Esophagus squamous epithelium (tissue), 5 donors: ENCODE results near the gene N4BP3. TPM values are rescaled to one million over a fixed set of nuclear protein-coding genes. Genes with fewer than 3 reads are reported as not detected.
A peak's percentile ranks its signal among the peaks of the same experiment; 100 is the strongest.

ENCODE experiments used
- DNase-seq: peaks from one replicate; lab custom pipeline; 2025; lab: John Stamatoyannopoulos, UW
- H3K27ac ChIP-seq, 4 donors: fragments of 200-600 bp; sonication (generic); one replicate each; pipeline ENCODE4 v1.5.1; 2016 to 2019; ENCODE audit warnings: mild to moderate bottlenecking in 1 of 4
- H3K27me3 ChIP-seq, 4 donors: fragments of 200-600 bp; sonication (generic); 1 replicate in 3 of 4; 2 replicates in 1 of 4; pipeline versions ENCODE4 v1.5.1 to v1.6.0; 2017 to 2021; ENCODE audit warnings: antibody characterized with exemption in 1 of 4
- H3K36me3 ChIP-seq, 3 donors: fragments of 200-600 bp; sonication (generic); one replicate each; pipeline ENCODE4 v1.5.1; 2016 to 2019
- H3K4me1 ChIP-seq, 3 donors: fragments of 200-600 bp; sonication (generic); one replicate each; pipeline ENCODE4 v1.5.1; 2017 to 2019
- H3K4me3 ChIP-seq, 4 donors: fragments of 200-600 bp; sonication (generic); 1 replicate in 3 of 4; 2 replicates in 1 of 4; pipeline ENCODE4 v1.5.1; 2016 to 2019; ENCODE audit warnings: mild to moderate bottlenecking in 2 of 4, moderate library complexity in 1 of 4
- H3K9me3 ChIP-seq, 3 donors: fragments of 200-600 bp; sonication (generic); one replicate each; pipeline ENCODE4 v1.5.1; 2016 to 2019
- CTCF ChIP-seq, 6 experiments: fragments of 450-650 bp in 4 of 6; fragments of 200-600 bp in 2 of 6; sonication (generic) in 2 of 6; IDR thresholded peaks; one replicate each; pipeline ENCODE4 v1.5.1; 2016 to 2019; ENCODE audit warnings: antibody characterized with exemption in 6 of 6, mild to moderate bottlenecking in 4 of 6, moderate library complexity in 4 of 6
- POLR2A ChIP-seq, 4 donors: fragments of 450-650 bp; IDR thresholded peaks; one replicate each; pipeline ENCODE4 v1.6.1; 2017; ENCODE audit warnings: antibody characterized with exemption in 4 of 4, mild to moderate bottlenecking in 4 of 4, moderate library complexity in 3 of 4
- WGBS, 2 donors: methylation state at CpG; one replicate each; pipeline ENCODE4 v1.1.5; 2018; 5-methylcytosine and 5-hydroxymethylcytosine counted together
- intact Hi-C: fragments of 100-400 bp; cut with DNase I; formaldehyde crosslinking; loops from one replicate; pipeline ENCODE4 v1.15.0; 2022
- total RNA-seq, 4 donors: library from RNA; depleted of rRNA; stranded (reverse); fragments of >200 nt; gene quantifications; one replicate each; pipeline ENCODE4 v1.1.0, GENCODE V29; 2016
- donor health status: DM: yes; HTN: yes; CAD: no.

The N4BP3 gene
- total RNA-seq, 4 donors from 2014 or later, result 14.0 to 32.6 (median 16.1) TPM

DNA sequence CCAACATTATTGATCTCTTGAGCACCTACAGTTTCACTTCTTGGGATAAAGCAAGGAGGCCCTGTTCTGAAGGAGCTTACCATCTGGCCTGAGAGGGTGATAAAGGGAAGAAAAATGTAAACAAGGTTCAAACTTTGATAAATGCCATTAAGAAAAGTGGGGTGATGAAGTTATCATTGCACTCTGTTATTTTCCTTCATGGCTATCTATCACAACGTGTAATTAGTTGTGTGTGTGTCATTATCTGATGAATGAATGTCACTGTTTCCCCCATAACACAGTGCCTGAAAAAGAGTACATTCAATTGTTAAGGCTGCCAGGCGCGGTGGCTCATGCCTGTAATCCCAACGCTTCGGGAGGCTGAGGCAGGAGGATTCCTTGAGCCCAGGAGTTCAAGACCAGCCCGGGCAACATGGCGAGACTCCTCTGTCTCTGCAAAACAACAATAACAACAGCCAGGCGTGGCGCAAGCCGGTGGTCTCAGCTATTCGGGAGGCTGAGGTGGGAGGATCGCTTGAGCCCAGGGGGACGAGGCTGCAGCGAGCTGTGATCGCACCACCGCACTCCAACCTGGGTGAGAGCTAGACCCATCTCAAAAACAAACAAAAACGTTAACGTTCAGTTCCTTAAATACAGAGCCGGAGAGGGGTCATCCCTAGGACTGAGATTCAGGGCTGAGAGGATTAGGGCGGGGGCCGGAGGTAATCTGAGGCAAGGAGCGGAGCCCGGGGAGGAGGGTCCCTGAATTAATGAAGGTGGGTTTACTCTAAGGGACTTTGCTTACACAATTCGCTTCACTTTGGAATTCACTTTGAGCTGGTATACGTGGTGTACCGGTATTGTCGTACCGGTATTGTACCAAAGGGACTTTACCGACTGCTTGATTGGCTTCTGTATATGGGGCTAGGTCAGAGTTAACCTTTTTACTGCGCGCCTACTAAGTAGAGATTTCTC is 39.4 kb downstream of the N4BP3 start:
- H3K27me3 ChIP-seq, result no peaks in the 10 kb centered on the region

GRCh38 chr5:178153530-178154340 is 40.4 kb downstream of the N4BP3 start, which contains the start of gene NHP2:
Gene NHP2 (minus strand): TSS chr5:178153885. CDS start chr5:178153817, 68 bp downstream.
- intact Hi-C loops, result no loop called here
- WGBS, 2 donors, result 3 to 4% methylated on average over 28 of the region's 68 CpGs
- TF ChIP-seq CTCF (IDR thresholded peaks at IDR 0.05), result peak in 1 of 6 experiments; percentile 45
- peak in 3 of 4 donors; percentile 53 to 62 (median 53) for TF ChIP-seq POLR2A (IDR thresholded peaks at IDR 0.05)
- DNase-seq, result peak; percentile 89
- H3K4me1 ChIP-seq, result peaks cover 12 to 55% (median 13%) of the 10 kb centered on the region in 3 donors
- no peaks in the 10 kb centered on the region for H3K9me3 ChIP-seq
- H3K4me3 ChIP-seq, result peak within 1 kb of the TSS; percentile 65 to 81 (median 69)
- peaks cover 12 to 37% (median 27%) of the 10 kb centered on the region in 3 donors for H3K36me3 ChIP-seq
- H3K27me3 ChIP-seq, result no peaks in the 10 kb centered on the region
- peak within 1 kb of the TSS; percentile 81 to 90 (median 88) for H3K27ac ChIP-seq

More for the DNA sequence above, 39.4 kb downstream of the N4BP3 start:
- WGBS, 2 donors, result 29 to 42% methylated on average over 21 to 25 of the region's 31 CpGs
- Histone ChIP-seq H3K4me1 (peaks cover 12 to 58% (median 13%) of the 10 kb centered on the region in 3 donors), H3K36me3 (peaks cover 22 to 46% (median 37%) of the 10 kb centered on the region in 3 donors), H3K9me3 (no peaks in the 10 kb centered on the region), H3K27ac (peak overlapping the region; percentile 81 to 90 (median 88)), H3K4me3 (peak overlapping the region; percentile 65 to 81 (median 69))
- no peak for TF ChIP-seq CTCF (IDR thresholded peaks at IDR 0.05)
- TF ChIP-seq POLR2A (IDR thresholded peaks at IDR 0.05), result no peak
- DNase-seq, result no peak
- intact Hi-C loops, result no loop called here

GRCh38 chr5:178155065-178155464 is 41.7 kb downstream of the N4BP3 start:
- no peaks in the 10 kb centered on the region for H3K27me3 ChIP-seq
- H3K4me3 ChIP-seq, result no peak overlapping the region
- TF ChIP-seq POLR2A (IDR thresholded peaks at IDR 0.05), result no peak
- peaks cover 12 to 41% (median 13%) of the 10 kb centered on the region in 3 donors for H3K4me1 ChIP-seq
- no peak overlapping the region for H3K27ac ChIP-seq
- WGBS, 2 donors, result 68 to 74% methylated on average over 8 of the region's 8 CpGs
- intact Hi-C loops, result no loop called here
- H3K9me3 ChIP-seq, result no peaks in the 10 kb centered on the region
- H3K36me3 ChIP-seq, result peaks cover 0 to 23% (median 14%) of the 10 kb centered on the region in 3 donors
- no peak for DNase-seq

DNA sequence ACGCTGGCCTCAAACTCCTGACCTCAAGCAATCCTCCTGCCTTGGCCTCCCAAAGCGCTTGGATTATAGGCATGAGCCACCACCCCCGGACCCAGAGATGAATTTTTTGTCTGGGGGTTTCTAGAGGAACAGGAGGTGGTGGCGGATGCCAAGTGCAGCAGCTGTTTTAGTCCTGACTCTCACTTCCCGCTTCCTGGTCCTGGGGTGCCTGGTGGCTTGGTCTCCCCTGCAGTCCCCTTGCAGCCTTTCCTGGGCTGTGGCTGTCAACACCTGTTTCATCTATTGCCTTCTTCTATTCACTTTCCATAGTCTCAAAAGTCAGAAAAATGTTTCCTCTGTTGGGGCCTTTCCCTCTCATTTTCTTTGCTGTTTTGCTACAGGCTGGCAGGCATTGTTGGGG is 46.8 kb downstream of the N4BP3 start:
- no peak for TF ChIP-seq CTCF (IDR thresholded peaks at IDR 0.05)
- no peak for TF ChIP-seq POLR2A (IDR thresholded peaks at IDR 0.05)
- 83 to 86% methylated on average over 5 of the region's 5 CpGs for WGBS, 2 donors
- Histone ChIP-seq H3K4me3 (no peak overlapping the region), H3K27me3 (peaks cover 0 to 33% (median 0%) of the 10 kb centered on the region in 4 donors), H3K9me3 (no peaks in the 10 kb centered on the region), H3K36me3 (no peaks in the 10 kb centered on the region), H3K27ac (no peak overlapping the region), H3K4me1 (peaks cover 8 to 10% (median 8%) of the 10 kb centered on the region in 3 donors)
- DNase-seq, result no peak
- intact Hi-C loops, result no loop called here

DNA sequence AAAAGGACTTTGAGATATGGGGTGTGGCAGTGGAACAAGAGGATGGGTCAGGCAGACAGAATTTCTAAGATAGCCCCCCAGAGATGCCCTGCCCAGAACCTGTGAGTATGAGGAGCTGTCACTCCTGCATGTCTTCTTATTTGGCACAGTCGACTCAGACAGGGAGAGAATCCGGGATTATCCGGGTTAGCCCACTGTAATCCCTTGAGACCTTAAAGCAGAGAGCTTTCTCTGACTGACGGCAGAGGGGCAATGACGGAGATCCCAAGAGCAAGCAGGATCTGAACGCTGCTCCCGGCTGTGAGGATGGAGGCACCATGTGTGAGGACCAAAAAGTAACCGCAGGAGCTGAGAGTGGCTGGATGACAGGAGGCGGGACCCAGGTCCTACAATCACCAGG is 49.1 kb downstream of the N4BP3 start:
- WGBS, 2 donors, result 67 to 84% methylated on average over 5 to 9 of the region's 9 CpGs
- no peak for TF ChIP-seq CTCF (IDR thresholded peaks at IDR 0.05)
- no peak for TF ChIP-seq POLR2A (IDR thresholded peaks at IDR 0.05)
- no peak overlapping the region for H3K4me3 ChIP-seq
- no peaks in the 10 kb centered on the region for H3K36me3 ChIP-seq
- H3K27me3 ChIP-seq, result peaks cover 0 to 47% (median 0%) of the 10 kb centered on the region in 4 donors
- no peak for DNase-seq
- no peaks in the 10 kb centered on the region for H3K9me3 ChIP-seq
- H3K27ac ChIP-seq, result no peak overlapping the region
- peaks cover 8 to 10% (median 8%) of the 10 kb centered on the region in 3 donors for H3K4me1 ChIP-seq
- intact Hi-C loops, result no loop called here
